HepG2 (cell line): ENCODE data around the gene GNPDA2. TPM values are rescaled to one million over a fixed set of nuclear protein-coding genes. Genes with fewer than 3 reads are reported as not detected.

ENCODE experiments used
- ELF4 ChIP-seq: sonication (generic); formaldehyde crosslinking; IDR thresholded peaks from 2 replicates; pipeline ENCODE4 v1.5.0; 2020; ENCODE audit warnings: missing genetic modification reagents, mild to moderate bottlenecking, moderate library complexity, borderline replicate concordance
- GABPB1 ChIP-seq: IDR thresholded peaks from 2 replicates; pipeline ENCODE4 v1.6.1; 2016; ENCODE audit warnings: mild to moderate bottlenecking, missing genetic modification reagents, moderate library complexity, missing compliant biosample characterization
- GTF2F1 ChIP-seq: fragments of 150-350 bp; IDR thresholded peaks from 2 replicates; pipeline ENCODE4 v1.6.1; 2014; ENCODE audit warnings: low read length
- HNF4G ChIP-seq, 2 experiments: sonication (generic) in 1 of 2; formaldehyde crosslinking in 1 of 2; IDR thresholded peaks; 2 replicates each; pipeline versions ENCODE4 v1.4.0 to v1.6.1; 2011 to 2020; ENCODE audit warnings: borderline replicate concordance in 2 of 2, low read depth in 2 of 2, mild to moderate bottlenecking in 2 of 2, low read length in 1 of 2, missing genetic modification reagents in 1 of 2, moderate library complexity in 1 of 2
- KDM5A ChIP-seq: fragments of 200-600 bp; sonication (generic); IDR thresholded peaks from 2 replicates; pipeline ENCODE4 v1.7.0; 2018; ENCODE audit warnings: antibody characterized with exemption, mild to moderate bottlenecking, low read length, borderline replicate concordance
- KDM5B ChIP-seq: sonication (generic); formaldehyde crosslinking; IDR thresholded peaks from 2 replicates; pipeline ENCODE4 v1.4.0; 2020; ENCODE audit warnings: missing genetic modification reagents, mild to moderate bottlenecking, borderline replicate concordance
- NFYB ChIP-seq: sonication (generic); formaldehyde crosslinking; IDR thresholded peaks from 2 replicates; pipeline ENCODE4 v1.4.0; 2020; ENCODE audit warnings: missing genetic modification reagents
- NPAS2 ChIP-seq: sonication (generic); formaldehyde crosslinking; IDR thresholded peaks from 2 replicates; pipeline ENCODE4 v1.8.0; 2022; ENCODE audit warnings: mild to moderate bottlenecking, missing genetic modification reagents, borderline replicate concordance
- SOX6 ChIP-seq, 2 experiments: fragments of 450-650 bp in 1 of 2; sonication (generic) in 1 of 2; formaldehyde crosslinking in 1 of 2; IDR thresholded peaks; 2 replicates each; pipeline versions ENCODE4 v1.4.0 to v1.6.1; 2017 to 2020; ENCODE audit warnings: antibody characterized with exemption in 1 of 2, mild to moderate bottlenecking in 1 of 2, missing genetic modification reagents in 1 of 2
- TCF12 ChIP-seq, 2 experiments: fragments of 450-650 bp in 1 of 2; sonication (generic) in 1 of 2; formaldehyde crosslinking in 1 of 2; IDR thresholded peaks; 2 replicates each; pipeline versions ENCODE4 v1.6.1 to v1.8.0; 2017 to 2022; ENCODE audit warnings: antibody characterized with exemption in 1 of 2, mild to moderate bottlenecking in 1 of 2, missing genetic modification reagents in 1 of 2, moderate library complexity in 1 of 2
- ZNF24 ChIP-seq: fragments of 450-650 bp; IDR thresholded peaks from 2 replicates; pipeline ENCODE4 v1.6.1; 2017; ENCODE audit warnings: antibody characterized with exemption, mild to moderate bottlenecking
- polyA plus RNA-seq, 8 experiments: library from polyadenylated mRNA; depleted of rRNA in 3 of 8; stranded (reverse) in 7 of 8; unstranded in 1 of 8; fragments of >200 nt; fragmentation: Illumina TruSeq in 4 of 8; extraction: Trizol in 4 of 8; gene quantifications; 2 replicates each; pipeline versions ENCODE4 v1.2.1 to v1.2.3, GENCODE V29; 2011 to 2016; ENCODE audit warnings: low read depth in 4 of 8, missing spikeins in 1 of 8, mixed read lengths in 1 of 8; ENCODE audit not compliant: insufficient read depth in 1 of 8
- total RNA-seq, 5 experiments: library from RNA; depleted of rRNA; stranded (reverse); fragments of >200 nt; fragmentation: Illumina TruSeq; extraction: Trizol; gene quantifications; 2 replicates each; pipeline ENCODE4 v1.2.3, GENCODE V29; 2016; ENCODE audit warnings: low read depth in 1 of 5
- TF ChIP-seq, protein P1 (sequence below): IDR thresholded peaks from 2 replicates; pipeline ENCODE4 v1.6.1; 2016; ENCODE audit warnings: low read depth
- TF ChIP-seq, protein P2 (sequence below): fragments of 450-650 bp; IDR thresholded peaks from 2 replicates; pipeline ENCODE4 v1.6.1; 2017
- TF ChIP-seq, protein P3 (sequence below): sonication (generic); formaldehyde crosslinking; IDR thresholded peaks from 2 replicates; pipeline ENCODE4 v1.4.0; 2020; ENCODE audit warnings: mild to moderate bottlenecking, missing genetic modification reagents
- TF ChIP-seq, protein P4 (sequence below): sonication (generic); formaldehyde crosslinking; IDR thresholded peaks from 2 replicates; pipeline ENCODE4 v1.4.0; 2020; ENCODE audit warnings: mild to moderate bottlenecking, missing genetic modification reagents

Gene GNPDA2
- total and polyA plus RNA-seq, 2 of the 13 experiments (the other 11 are each of a cell fraction or from before 2014, with no cell fraction given), result 5.4 to 9.0 TPM

DNA sequence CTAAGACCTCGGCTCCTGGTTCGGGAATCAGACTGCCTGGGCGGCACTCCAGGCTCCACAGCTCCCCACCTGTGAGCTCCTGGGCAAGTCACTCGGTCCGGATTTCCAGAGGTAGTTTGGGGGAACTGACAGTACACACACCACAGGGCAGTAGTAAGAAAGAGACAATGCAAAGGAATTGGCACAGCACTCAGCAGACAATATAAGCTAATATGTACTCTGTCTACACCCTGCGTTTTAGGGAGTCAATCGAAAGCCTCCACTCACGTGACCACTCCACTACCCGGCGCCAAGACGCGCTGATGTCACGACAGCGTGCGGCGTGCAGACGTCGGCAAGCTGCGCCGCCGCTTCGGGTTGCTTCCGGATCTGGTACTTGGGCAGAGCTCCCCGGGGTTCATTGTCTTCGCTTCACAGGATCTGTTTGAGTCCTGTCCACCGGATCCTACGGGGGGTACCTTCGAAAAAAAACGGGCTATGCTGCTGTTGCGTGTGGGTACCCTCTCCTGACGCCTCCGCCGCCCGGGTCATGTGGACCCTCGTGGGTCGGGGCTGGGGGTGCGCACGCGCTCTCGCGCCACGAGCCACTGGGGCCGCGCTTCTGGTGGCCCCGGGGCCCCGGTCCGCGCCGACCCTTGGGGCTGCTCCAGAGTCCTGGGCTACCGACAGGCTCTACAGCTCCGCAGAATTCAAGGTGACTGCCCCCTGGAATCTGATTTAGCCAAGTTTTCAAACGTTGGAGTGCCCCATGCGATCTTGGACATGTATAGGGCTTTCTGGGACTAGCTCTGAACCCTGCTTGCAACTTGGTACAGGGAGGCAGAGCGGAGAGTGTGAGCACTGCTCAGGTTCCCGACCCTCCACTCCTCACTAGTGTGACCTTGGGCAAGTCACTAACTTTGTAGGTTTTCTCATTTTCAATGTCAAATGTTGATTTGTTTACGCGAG is 48.0 kb downstream of the GNPDA2 start, which contains the start of gene GUF1 (continued):
- TF ChIP-seq KDM5A (peak; percentile 73; the same call in 1 of the 2 replicates), GABPB1 (CRISPR knock-in tag) (peak; percentile 92), KDM5B (CRISPR knock-in tag) (peak; percentile 52; the same call in 1 of the 2 replicates), SOX6 (IDR thresholded peaks at IDR 0.05) (no peak), SOX6 (CRISPR knock-in tag; IDR thresholded peaks at IDR 0.05) (peak; percentile 47; the same call in 1 of the 2 replicates), TCF12 (IDR thresholded peaks at IDR 0.05) (no peak), TCF12 (CRISPR knock-in tag; IDR thresholded peaks at IDR 0.05) (0 out of 2 replicates have a peak, but pooled peaks have one; percentile 14), HNF4G (IDR thresholded peaks at IDR 0.05; ENCODE audit: borderline replicate concordance, low read depth, low read length) (no peak; the same call in 1 of the 2 replicates), HNF4G (CRISPR knock-in tag; IDR thresholded peaks at IDR 0.05; ENCODE audit: borderline replicate concordance, low read depth) (0 out of 2 replicates have a peak, but pooled peaks have one; percentile 23), NFYB (CRISPR knock-in tag) (peak; percentile 19; the same call in 1 of the 2 replicates), ELF4 (peak; percentile 90), ZNF24 (no peak), GTF2F1 (0 out of 2 replicates have a peak, but pooled peaks have one; percentile 63), NPAS2 (no peak)
- TF ChIP-seq, protein P1, sequence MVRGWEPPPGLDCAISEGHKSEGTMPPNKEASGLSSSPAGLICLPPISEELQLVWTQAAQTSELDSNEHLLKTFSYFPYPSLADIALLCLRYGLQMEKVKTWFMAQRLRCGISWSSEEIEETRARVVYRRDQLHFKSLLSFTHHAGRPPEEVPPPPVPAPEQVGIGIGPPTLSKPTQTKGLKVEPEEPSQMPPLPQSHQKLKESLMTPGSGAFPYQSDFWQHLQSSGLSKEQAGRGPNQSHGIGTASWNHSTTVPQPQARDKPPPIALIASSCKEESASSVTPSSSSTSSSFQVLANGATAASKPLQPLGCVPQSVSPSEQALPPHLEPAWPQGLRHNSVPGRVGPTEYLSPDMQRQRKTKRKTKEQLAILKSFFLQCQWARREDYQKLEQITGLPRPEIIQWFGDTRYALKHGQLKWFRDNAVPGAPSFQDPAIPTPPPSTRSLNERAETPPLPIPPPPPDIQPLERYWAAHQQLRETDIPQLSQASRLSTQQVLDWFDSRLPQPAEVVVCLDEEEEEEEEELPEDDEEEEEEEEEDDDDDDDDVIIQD (CRISPR knock-in tag), result peak; percentile 63
- TF ChIP-seq, protein P2, sequence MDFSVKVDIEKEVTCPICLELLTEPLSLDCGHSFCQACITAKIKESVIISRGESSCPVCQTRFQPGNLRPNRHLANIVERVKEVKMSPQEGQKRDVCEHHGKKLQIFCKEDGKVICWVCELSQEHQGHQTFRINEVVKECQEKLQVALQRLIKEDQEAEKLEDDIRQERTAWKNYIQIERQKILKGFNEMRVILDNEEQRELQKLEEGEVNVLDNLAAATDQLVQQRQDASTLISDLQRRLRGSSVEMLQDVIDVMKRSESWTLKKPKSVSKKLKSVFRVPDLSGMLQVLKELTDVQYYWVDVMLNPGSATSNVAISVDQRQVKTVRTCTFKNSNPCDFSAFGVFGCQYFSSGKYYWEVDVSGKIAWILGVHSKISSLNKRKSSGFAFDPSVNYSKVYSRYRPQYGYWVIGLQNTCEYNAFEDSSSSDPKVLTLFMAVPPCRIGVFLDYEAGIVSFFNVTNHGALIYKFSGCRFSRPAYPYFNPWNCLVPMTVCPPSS, result no peak
- TF ChIP-seq, protein P3, sequence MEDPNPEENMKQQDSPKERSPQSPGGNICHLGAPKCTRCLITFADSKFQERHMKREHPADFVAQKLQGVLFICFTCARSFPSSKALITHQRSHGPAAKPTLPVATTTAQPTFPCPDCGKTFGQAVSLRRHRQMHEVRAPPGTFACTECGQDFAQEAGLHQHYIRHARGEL, result no peak
- TF ChIP-seq, protein P4, sequence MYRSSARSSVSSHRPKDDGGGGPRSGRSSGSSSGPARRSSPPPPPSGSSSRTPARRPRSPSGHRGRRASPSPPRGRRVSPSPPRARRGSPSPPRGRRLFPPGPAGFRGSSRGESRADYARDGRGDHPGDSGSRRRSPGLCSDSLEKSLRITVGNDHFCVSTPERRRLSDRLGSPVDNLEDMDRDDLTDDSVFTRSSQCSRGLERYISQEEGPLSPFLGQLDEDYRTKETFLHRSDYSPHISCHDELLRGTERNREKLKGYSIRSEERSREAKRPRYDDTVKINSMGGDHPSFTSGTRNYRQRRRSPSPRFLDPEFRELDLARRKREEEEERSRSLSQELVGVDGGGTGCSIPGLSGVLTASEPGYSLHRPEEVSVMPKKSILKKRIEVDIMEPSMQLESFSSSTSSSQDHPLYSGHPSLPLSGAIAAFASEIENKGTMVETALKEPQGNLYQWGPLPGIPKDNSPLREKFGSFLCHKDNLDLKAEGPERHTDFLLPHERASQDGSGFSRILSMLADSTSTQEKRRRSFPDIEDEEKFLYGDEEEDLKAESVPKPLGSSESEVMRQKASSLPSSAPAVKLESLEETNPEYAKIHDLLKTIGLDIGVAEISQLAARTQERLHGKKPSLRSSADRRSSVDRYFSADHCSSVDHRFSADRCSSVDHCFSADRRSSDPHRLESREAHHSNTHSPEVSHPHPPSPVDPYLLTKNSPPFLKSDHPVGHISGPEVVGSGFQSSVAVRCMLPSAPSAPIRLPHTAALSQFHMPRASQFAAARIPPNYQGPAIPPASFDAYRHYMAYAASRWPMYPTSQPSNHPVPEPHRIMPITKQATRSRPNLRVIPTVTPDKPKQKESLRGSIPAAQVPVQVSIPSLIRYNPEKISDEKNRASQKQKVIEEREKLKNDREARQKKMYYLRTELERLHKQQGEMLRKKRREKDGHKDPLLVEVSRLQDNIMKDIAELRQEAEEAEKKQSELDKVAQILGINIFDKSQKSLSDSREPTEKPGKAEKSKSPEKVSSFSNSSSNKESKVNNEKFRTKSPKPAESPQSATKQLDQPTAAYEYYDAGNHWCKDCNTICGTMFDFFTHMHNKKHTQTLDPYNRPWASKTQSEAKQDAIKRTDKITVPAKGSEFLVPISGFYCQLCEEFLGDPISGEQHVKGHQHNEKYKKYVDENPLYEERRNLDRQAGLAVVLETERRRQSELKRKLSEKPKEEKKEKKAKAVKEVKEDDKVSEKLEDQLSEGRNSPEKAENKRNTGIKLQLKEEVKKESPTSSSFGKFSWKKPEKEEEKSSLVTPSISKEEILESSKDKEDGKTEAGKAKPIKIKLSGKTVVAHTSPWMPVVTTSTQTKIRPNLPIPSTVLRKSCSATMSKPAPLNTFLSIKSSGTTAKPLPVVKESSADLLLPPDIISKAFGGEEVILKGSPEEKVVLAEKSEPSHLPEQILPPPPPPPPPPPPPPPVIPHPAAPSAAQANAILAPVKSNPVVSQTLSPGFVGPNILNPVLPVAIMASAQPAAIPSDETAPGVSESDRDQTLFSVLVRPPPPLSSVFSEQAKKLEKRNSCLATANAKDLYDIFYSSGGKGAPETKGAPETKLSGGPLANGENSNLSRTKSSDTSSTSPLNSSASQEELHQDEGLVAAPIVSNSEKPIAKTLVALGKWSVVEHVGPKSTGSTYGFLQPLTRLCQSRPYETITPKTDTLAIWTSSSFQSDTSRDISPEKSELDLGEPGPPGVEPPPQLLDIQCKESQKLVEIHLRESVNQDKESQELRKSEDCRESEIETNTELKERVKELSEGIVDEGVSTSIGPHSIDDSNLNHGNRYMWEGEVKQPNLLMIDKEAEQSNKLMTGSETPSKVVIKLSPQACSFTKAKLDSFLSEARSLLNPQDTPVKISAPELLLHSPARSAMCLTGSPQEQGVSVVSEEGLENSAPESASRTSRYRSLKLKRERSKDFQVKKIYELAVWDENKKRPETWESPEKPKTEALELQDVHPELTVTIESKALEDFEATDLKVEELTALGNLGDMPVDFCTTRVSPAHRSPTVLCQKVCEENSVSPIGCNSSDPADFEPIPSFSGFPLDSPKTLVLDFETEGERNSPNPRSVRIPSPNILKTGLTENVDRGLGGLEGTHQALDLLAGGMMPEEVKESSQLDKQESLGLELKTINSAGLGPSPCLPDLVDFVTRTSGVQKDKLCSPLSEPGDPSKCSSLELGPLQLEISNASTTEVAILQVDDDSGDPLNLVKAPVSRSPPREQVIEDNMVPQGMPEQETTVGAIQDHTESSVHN (CRISPR knock-in tag), result no peak
